CD4-positive, alpha-beta T cell treated with Interferon gamma for 1 hour (primary cell): ENCODE measurements around the gene SUPT20H.
A peak's percentile ranks its signal among the peaks of the same experiment; 100 is the strongest.

Source experiments
- DNase-seq: peaks from one replicate; pipeline ENCODE4 v3.0.0-alpha.2; 2020

SUPT20H gene

DNA sequence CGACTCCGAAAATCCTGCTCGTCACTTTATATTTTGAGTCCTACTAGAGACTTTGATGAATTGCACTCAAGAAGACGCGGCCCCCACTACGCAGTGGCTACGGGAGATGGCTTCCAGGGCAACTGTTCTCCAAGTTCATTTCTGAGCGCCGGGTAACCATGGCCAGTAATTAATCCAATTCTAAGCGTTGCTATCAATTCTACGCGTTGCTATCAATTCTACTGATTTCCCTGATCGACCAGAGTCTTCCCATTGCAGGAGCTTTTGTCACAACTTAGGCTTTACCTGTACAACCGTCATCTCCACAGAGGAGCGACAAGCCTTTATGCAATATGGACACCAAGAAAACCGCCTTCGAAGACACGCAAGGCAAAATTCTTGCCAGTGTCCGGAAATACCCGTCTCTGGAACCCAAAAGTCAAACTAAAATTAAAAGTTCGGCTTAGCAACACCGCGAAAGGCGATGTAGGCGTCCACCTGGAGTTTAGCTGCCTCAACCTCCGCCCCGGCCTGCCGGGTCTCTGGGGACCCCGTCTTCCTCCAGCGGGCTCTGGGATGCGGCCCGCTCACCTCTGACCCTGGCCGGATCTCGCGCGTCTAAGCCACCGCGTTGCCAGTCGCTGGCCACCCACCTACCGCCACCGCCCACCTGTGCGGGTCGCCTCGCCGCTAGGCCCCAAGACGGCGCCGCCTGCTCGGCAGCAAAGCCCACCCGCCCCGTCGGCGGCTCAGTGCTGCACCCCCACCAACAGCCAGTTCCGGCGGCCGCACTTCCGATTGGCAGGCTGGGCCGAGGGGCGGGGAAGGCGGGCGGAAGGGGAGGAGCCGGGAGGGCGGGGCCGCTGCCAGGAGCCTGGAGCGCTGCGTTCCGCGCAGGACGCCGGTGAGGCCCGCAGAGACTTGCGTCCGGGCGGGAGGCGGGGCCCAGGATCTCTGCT is at the start of gene SUPT20H:
Gene SUPT20H (minus strand): TSS at position 779 of the 938 bp plus-strand sequence. CDS start 8,198 bp downstream, outside the sequence.
- DNase-seq, result peak; percentile 91

DNA sequence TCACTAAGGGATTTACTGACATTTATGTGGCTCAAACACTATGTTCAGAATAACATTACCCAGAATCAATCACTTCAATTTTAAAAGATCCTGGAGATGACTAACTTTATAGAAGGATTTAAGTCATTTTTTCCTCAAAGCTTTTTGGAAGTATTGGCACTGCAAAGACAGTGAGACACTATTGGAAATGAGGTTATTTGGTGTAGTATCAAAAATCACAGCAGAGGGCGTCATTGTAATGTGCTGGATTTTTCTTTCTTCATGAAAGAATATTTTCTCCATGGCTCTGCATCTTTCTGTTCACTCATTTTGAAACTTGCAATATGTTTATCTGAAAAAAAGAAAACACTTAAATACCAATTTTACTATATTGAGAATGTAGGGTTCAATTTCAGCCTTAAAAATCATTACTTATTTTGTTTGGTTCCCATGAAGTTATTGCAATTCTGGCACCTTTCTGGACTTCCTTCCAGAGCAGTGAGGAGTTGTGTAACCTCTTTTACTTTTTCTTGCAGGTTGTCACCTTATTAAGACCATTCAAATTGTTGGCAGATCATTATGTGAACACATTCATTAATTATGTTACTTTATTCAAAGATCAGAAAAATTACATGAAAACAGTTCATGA is 49.7 kb upstream of the SUPT20H start:
- no peak for DNase-seq

DNA sequence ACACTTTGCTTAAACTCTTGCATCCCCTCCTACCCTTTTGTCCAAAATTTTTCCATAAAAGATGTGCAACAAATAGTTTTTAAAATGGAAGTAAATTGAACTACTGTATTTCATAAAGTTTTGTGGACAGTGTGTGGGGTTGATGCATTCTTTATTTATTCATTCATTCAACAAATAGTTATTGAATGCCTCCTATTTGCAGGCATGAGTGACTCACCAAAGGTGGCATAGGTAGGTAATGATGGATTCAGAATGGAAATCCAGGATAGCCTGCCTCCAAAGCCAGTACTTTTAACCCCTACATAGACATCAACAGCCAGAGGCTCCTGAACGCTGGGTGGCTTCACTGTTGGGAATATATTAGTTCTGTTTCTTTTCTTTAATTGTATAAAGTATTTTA is 48.4 kb upstream of the SUPT20H start:
- no peak for DNase-seq

DNA sequence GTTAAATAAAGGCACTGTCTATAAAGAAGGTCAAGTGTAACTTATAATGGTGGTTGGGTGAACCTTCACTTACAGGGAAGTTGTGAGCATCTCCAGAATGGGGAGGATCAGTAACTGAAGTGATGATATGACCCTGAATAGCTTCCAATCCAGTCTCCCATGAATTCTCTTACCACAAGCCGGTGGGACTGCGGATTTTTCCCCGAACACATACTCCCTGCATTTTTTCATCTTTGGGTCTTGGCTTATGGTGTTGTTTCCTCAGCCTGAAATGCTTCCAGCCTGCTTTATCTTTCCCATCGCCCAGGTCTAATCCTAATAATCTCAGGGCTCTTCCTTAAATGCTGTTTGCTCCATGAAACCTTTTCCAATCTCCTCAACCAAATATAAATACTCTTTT is 48.0 kb upstream of the SUPT20H start:
- no peak for DNase-seq

DNA sequence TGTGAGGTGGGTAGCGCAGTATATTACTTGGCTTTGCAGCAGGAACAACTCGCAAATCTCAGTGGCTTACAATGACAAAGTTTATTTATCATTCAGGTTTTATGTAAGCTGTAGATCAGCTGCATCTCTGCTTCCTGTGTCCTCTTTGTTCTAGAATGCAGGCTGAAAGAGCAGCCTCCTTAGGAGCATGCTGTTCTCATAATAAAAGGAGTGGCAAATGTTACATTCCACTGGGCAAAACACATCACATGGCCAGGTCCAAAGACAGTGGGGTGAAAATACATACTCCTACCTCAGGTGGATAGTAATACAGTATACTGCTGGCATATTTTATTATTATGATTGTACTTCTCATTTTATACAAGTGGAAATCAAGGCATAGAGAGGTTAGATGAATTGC is 47.2 kb upstream of the SUPT20H start:
- no peak for DNase-seq

DNA sequence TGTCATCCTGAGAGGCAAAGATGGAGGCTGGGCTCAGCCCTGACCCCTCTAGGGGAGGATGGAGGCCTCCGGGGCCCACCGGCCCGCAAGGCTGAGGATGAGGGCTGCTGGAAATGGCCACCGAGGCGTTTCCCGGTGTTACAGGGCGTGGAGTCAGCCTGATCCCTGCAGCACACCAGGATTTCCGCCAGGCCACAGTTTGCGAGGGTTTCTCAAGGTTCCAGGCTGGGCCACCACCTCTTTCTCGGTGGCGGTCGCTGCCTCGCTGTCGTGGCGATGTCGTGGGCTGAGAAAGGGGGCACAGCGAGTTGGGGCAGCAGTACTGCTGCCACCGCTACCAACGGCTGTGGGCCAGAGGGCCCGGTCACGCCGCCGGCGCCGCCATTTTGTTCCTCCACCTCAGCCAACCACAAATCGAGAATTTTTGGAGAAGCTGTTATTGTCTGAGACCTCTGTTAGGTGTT is 45.8 kb upstream of the SUPT20H start, which contains the start of gene CSNK1A1L:
Gene CSNK1A1L (minus strand): TSS at position 414 of the 464 bp plus-strand sequence. CDS start 408 bp downstream, at position 6.
- DNase-seq, result no peak

DNA sequence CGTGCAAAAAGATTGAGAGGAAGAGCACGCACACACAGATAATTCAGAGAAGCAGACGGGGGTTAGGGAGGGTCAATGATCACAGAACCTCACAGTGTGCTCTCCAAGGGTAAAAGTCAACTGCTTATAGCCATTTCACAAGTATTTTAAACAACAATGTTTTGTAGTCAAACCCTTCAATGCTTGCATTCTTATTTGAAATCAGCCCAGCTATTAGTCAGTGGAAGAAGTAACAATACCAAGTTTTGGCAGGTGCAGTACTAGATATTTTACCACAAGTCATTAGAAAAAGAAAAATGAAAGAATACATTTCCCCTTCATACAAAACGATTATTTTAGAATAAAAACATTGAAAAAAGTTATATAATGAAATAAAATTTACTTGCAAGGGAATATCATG is 43.4 kb upstream of the SUPT20H start:
- no peak for DNase-seq

DNA sequence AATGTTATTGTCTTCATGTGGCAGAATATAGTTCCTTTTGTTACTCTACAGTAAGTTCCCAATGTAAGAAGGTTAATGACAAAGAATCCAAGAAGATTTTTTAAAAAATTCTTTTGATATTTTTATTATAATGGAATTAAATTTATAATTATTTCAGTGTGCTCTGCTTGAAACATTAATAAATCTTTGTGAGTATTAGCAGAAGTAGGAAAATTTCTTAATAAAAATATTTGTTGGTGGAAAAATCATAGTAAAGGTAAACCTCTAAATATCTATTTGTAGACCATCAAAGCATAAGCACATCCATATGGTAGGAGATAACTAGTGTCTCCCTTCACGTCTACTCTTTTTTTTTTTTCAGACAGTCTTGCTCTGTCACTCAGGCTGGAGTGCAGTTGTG is 41.7 kb upstream of the SUPT20H start:
- DNase-seq, result no peak

DNA sequence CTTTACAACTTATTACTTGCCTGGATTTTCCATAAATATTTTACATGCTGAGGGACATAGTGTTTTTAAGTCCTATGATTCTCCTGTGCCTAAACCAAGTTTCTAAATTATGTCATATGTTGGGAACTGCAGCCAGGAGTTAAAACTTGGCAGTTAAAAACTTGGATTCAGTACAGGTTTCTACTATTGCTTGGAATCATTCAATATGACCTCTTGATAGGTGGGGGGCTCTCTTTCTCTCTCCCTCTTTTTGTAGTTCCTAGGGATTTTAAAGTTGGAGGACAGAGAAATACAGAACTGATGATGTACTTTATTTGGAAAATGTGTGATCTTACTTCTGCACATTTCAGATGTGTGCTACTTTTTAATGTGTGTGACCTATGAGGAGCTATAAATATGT is 41.2 kb upstream of the SUPT20H start:
- no peak for DNase-seq

DNA sequence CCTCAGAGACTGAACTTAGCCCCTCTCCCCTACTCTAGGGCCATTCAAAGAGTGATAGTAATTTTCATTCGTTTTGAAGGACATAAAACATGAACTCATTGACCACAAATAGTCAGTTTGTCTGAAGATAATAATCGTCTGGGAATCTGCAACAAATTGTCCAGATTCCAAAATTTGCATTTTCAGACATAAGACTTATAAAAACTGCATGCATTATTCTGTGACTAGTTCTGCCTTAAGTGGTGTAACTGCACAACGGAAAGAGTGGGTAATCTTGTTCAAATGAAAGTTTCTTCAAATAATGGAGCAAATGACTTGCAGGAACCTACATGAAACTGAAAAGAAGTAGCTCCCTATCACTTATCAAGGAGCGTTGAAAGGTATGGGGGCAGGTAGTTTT is 37.6 kb upstream of the SUPT20H start:
- no peak for DNase-seq

DNA sequence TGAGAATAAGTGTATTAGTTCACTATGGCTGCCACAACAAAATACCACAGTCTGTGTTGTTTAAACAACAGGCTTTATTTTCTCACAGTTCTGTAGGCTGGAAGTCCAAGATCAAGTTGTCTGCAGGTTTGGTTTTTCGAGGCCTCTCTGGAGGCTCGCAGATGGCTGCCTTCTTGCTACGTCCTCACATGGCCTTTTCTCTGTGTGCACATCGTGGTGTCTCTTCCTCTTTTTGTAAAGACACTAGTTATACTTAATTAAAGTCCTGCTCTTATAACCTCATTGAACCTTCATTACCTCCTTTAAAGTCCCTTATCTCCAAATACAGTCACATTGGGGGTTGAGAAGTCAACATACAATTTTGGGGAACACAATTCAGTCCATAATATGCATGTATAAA is 35.4 kb upstream of the SUPT20H start:
- no peak for DNase-seq

DNA sequence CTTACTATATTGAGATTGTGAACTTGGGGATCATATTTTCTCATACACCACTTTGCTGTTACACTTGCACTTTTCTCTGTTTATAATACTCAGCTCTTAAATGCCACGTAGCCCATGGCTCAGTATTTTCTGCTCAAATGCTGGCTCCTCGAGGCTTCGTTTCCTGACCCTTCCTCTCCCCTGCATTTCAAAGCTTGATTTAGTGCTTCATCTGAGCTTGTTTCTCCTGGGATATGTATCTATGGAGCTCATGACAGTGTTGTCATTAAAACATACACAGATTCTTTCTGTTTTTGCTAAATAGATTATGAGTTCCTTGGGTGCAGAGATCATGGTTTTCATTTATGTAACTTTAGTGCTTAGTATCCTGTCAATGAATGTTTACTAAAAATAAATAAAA is 34.6 kb upstream of the SUPT20H start:
- DNase-seq, result no peak

DNA sequence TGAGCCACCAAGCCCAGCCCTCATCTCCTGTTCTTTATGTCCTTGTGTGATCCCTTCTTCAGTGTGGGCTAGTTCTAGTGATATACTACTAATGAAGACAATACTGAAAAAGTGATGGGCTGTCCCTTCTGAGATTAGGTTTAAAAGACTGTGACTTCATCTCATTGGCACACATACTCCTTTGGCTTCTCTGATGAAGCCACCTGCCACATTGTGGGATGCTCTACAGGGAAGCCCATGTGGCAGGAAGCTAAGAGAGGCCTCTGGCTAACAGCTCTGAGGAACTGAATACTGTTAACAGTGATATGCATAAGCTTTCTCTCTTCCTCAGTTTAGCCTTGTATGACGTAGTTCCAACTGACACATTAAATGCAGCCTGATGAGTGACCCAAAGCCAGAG is 32.3 kb upstream of the SUPT20H start:
- no peak for DNase-seq

DNA sequence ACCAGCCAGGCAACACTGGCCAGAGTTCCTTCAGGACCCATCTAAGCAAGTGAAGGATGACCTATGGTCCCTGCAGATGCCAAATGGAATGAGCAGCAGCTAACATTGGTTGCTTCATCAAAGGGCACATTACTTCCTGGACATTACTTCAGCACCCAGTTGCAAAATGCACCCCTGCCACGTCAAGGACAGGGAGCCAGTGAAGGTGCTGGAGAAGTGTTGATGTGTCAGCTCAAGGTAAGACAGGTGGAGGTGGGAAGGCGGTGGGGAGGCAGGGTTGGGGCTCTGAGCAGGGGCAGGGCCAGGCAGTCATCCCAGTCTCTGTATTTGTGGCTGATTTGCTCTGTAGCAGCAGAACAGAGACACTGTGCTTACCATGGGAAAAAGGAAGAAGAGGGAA is 31.4 kb upstream of the SUPT20H start:
- no peak for DNase-seq

DNA sequence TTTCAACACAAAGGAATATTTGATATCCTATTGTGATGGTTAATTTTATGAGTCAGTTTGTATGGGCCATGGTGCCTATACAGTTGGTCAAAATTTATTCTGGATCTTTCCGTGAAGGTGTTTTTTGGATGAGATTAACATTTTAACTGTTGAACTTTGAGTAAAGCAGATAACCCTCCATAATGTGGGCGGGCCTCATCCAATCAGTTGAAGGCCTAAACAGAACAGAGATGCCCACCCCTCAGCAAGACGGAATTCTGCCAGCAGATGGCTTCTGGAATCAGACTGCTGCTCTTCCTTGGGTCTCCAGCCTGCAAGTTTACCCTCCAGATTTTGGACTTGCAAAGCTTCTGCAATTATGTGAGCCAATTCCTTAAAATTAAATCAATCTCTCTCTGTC is 30.0 kb upstream of the SUPT20H start:
- no peak for DNase-seq

DNA sequence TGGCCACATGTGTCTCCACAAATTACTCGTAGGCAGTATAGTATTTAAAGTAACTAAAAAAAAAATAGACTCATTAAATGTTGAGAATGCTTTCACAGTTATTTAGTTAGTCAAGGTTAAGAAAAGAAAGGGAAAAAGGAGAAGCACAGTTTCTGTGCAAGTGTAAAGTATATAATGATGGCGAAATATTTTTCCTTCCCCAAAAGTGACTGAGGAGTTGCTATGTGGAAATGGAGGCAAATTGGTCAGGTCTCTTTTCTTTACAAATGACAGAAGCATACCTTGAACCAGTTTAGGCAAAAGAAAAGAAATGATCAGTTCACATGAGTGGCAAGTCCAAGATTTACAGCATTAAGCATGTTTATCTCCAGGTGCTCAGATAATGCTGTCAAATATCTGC is 28.0 kb upstream of the SUPT20H start:
- DNase-seq, result no peak

DNA sequence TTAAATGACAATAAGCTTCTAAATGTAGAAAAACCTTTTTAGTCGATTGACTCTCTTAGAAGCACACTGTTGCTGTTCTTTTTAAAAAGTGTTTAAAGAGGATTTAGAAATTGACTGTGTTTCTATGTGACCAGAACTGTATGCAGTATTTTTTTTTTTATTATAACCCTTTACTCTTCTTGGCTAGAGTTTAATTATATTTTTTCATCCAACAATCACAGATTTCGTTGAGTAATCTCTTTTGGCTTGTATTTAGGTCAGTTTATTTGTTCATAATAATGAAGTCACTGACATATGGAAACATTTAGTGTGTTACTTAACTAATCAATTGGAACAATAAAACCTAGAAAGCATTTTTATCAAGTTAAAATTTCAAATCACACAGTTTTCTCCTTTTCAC is 26.1 kb upstream of the SUPT20H start:
- DNase-seq, result no peak

DNA sequence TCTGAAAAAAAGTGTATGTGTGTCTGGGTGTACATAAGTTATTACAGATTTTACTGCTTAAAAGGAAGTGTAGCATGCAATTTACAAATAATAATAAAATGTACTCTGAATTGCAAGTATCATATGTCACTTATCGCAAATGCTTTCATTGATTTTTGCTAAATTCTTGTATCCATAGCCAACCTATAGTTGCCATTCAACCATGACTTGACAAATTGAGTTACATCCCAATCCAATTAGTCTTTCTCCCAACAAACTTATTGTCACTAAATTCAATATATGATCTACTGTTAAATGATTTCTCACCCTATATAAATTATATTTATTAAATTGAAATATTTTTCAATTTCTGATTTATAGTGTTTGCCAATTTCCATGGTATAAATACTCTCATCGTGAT is 17.3 kb upstream of the SUPT20H start:
- DNase-seq, result no peak

DNA sequence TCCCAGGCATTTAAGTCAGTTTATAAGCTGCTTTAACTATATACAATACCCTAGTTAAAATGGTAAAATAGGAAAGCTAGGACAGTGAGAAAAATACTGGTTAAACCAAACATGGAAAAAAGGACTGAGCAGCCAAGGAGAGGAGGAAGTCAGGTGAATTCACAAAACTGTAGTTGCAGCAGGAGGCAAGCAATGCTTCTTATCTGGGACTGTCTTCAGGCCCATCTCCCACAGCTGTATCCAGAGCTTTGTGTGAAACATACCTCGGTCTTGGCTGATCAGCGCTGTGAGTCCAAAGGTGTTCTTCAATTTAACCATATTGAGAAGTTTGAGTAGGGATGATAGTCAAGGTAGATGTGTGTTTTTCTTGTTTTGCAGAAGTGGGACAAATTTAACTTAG is 15.7 kb upstream of the SUPT20H start:
- DNase-seq, result no peak

DNA sequence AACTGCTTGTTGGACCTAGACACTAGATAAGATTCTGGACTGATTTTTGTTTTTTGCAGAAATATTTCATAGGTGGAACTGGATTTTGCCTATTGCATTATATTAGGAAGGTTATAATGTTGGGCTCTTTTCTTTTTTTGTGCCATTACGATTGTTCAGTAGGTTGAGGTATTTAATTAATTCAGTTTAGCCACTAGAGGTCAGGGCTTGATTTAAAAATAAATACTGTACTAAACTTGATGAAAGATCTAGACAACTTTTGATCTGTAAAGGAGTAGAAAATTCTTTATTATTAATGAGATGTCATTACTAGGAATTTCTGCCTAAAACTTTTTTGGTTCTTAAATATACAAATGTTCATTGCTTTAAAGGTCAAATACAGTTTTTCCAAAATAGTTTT is 15.2 kb upstream of the SUPT20H start:
- no peak for DNase-seq

DNA sequence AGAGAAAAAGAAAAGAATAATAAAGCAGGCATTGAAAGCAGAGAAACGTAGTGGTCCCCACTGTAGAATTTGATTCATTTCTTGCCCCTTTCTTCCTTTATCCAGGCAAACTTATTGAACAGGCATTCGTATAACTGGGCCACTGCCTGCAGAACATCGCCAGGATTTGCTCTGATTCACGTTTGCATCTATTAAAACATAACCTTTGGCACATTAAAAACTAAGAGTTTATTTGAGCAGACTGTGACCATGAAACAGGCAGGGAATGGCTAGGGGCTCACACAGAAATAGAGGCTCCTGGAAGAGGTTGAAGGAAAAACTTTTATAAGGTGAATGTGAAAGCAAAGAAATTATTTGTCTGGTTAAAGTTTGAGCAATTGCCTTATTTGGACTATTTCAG is 12.5 kb upstream of the SUPT20H start:
- no peak for DNase-seq

DNA sequence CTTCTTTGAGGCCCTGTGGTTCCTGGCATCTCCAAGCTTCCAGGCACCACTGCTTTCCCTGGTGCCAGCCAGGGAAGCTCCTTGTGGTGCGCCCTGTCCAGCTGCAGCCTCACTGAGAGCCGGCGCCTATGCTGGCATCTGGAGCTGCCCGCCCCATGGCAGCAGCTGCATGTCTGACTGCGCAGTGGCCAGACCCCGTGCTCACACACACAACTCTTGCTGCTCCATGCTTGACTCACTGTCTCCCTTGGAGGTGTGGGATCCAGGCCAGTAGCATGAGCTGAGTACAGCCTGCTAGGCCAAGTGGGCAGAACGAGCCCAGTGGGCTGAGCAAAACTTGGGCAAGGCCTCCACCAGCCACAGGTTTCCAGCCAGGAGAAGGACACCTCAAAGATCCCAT is 11.5 kb upstream of the SUPT20H start:
- DNase-seq, result no peak

DNA sequence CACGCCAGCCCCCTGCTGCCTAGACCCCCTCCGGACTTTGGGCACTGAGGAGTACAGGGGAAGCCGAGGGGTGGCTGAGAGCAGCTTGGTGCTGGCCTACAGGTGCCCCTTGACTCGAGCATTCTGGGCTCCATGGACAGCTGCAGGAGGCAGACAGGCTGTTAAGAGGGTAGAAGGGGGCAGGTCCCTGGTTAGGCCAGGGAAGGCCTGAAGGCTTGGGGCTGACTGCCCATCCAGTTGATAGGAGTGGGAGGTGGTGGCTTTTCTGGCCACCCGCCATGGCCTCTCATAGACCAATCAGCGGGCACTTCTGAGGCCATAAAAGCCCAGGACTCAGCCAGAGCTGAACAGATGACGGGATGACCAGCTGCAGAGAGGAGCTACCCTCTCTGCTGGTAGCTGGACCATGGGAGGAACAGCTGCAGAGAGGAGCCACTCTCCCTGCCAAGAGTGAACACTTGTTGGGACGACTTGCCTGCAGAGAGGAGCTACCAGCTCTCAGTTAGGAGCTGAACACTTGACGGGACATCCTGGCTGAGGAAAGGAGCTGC is 10.7 kb upstream of the SUPT20H start:
- DNase-seq, result no peak

DNA sequence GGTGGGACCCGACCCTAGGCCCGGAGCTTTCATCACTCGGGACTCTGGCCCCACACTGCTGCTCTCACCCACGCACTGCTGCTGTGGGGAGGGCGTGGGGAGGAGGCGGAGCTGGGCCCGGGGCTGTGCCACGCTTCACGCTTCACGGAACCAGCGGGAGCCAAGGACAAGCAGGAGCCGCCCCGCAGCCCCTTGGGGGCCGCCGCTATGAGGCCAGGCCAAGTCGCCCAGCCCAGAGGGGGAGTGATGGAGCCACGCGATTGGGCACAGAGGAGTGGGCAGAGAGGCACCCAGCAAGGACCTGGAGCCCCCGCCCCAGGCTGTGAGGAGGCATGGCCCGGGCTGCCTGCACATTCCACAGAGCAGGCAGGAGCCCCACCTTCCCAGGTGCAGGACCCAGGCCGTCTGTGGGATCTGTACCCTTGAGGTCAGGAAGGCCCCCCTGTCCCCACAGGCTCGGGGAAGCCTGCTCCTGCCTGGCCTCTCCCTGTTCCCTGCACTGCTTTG is 10.2 kb upstream of the SUPT20H start:
- DNase-seq, result no peak
